PC-9 (cell line): ENCODE results near the gene TRA2B. TPM values are rescaled to one million over a fixed set of nuclear protein-coding genes. Genes with fewer than 3 reads are reported as not detected.

Source experiments
- BruUV-seq: library from RNA; stranded (reverse); fragments of 400-500 nt; replicated peaks from 2 replicates; lab custom pipeline; 2021; lab: Mats Ljungman, UMichigan
- CTCF ChIA-PET: fragments of 300-600 bp; sonication (Branson Sonifier 250); formaldehyde crosslinking; loops from one replicate; lab custom pipeline; 2022; ENCODE audit warnings: antibody characterized with exemption; lab: Charles Lee
- POLR2A ChIA-PET: fragments of 300-600 bp; sonication (Branson Sonifier 250); formaldehyde crosslinking; loops from one replicate; lab custom pipeline; 2022; ENCODE audit warnings: antibody characterized with exemption; ENCODE audit not compliant: unreplicated experiment; lab: Charles Lee
- DNase-seq, 2 experiments: peaks; one replicate each; pipeline versions ENCODE4 v3.0.0 to v3.0.0-alpha.2; 2015 to 2022; ENCODE audit warnings: mixed read lengths in 1 of 2
- H2AFZ ChIP-seq: fragments of 200-600 bp; sonication (generic); 2 replicates; pipeline ENCODE4 v1.8.1; 2017; ENCODE audit warnings: antibody characterized with exemption
- H3F3A ChIP-seq: fragments of 200-600 bp; sonication (generic); 2 replicates; pipeline ENCODE4 v1.8.1; 2017; ENCODE audit warnings: antibody characterized with exemption, mild to moderate bottlenecking, low read depth; ENCODE audit not compliant: insufficient read depth
- H3K27ac ChIP-seq: fragments of 200-600 bp; sonication (generic); 2 replicates; pipeline ENCODE4 v1.6.1; 2016; ENCODE audit warnings: mixed run types
- H3K27me3 ChIP-seq: fragments of 200-600 bp; sonication (generic); 2 replicates; pipeline ENCODE4 v1.6.1; 2016; ENCODE audit warnings: low read depth, mixed run types; ENCODE audit not compliant: insufficient read depth
- H3K36me3 ChIP-seq: fragments of 200-600 bp; sonication (generic); 2 replicates; pipeline ENCODE4 v1.6.1; 2016; ENCODE audit warnings: low read depth, mixed run types
- H3K4me1 ChIP-seq: fragments of 200-600 bp; sonication (generic); replicated peaks from 2 replicates; pipeline ENCODE4 v1.6.1; 2016; ENCODE audit warnings: mixed run types; ENCODE audit not compliant: insufficient read depth
- H3K4me2 ChIP-seq: fragments of 200-600 bp; sonication (generic); 2 replicates; pipeline ENCODE4 v1.6.1; 2017; ENCODE audit warnings: mixed run types
- H3K4me3 ChIP-seq: fragments of 200-600 bp; sonication (generic); 2 replicates; pipeline ENCODE4 v1.6.1; 2016; ENCODE audit warnings: mixed run types
- H3K79me2 ChIP-seq: fragments of 200-600 bp; sonication (generic); 2 replicates; pipeline ENCODE4 v1.6.1; 2017; ENCODE audit warnings: low read depth, mixed run types
- H3K9me2 ChIP-seq: fragments of 200-600 bp; sonication (generic); 2 replicates; pipeline ENCODE4 v1.8.1; 2017; ENCODE audit warnings: mild to moderate bottlenecking; ENCODE audit not compliant: insufficient read depth
- H3K9me3 ChIP-seq: fragments of 200-600 bp; sonication (generic); 2 replicates; pipeline ENCODE4 v1.8.1; 2016; ENCODE audit warnings: low read depth; ENCODE audit not compliant: insufficient read depth
- H4K20me1 ChIP-seq: fragments of 200-600 bp; sonication (generic); 2 replicates; pipeline ENCODE4 v1.8.1; 2017; ENCODE audit not compliant: insufficient read depth
- EZH2 ChIP-seq: fragments of 200-600 bp; sonication (generic); IDR thresholded peaks from 2 replicates; pipeline ENCODE4 v1.8.0; 2017; ENCODE audit warnings: antibody characterized with exemption, low read depth
- intact Hi-C: fragments of 100-400 bp; cut with micrococcal nuclease; formaldehyde crosslinking; loops from one replicate; pipeline ENCODE4 v1.10.0; 2022; ENCODE audit not compliant: unreplicated experiment
- total RNA-seq: library from RNA; stranded (reverse); gene quantifications from 2 replicates; pipeline ENCODE4 v1.2.3, GENCODE V29; 2021
- TF ChIP-seq, protein P1 (sequence below): fragments of 200-600 bp; sonication (generic); conservative IDR thresholded peaks from 2 replicates; pipeline ENCODE4 v1.6.1; 2017; ENCODE audit warnings: mixed run types, antibody characterized with exemption, mild to moderate bottlenecking, moderate library complexity

TRA2B gene
- total RNA-seq, 1 experiment from 2014 or later, result 158 TPM

DNA sequence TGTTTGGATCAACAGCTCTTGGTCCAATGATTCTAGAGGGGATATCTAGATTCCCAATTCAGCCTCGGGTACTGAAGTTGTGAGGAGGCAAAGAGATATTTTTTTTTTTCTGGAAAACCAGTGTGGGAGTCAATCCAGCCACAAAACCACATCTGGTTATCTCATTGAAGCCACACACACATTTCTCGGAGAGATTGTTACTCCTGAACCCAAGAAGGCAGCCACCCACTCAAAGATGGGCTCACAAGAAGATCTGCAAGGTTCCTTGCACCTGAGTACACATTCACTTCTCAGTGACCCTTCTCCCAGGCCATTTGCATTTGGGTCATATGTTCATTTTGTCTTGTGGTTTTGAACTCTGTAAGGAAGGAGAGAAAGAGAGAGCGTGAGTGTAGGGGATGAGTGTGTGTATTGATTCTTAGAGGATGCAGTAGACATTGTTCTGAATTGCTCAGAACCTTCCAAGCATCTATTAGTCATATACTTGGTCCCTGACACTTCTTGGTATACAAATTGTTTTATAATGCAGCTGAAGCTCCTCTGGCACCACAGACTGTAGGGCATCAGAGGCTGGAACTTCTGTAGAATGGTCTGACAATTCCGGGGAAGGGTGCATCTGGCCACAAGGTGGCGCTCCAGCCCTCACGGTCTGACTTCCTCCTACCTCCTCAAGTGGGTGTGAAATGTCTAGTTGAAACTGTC, 39.3 kb upstream of the TRA2B start:
- H3K27me3 ChIP-seq, result no peaks in the 10 kb centered on the region
- no peaks in the 10 kb centered on the region for H3K9me2 ChIP-seq
- no peak overlapping the region for H3K27ac ChIP-seq
- H3F3A ChIP-seq, result peaks cover 93% of the 10 kb centered on the region
- H4K20me1 ChIP-seq, result peaks cover 86% of the 10 kb centered on the region
- peak; percentile 59 to 81 for DNase-seq
- intact Hi-C loops, result loop anchor here (2.0 kb wide), 1 partner anchor 34 kb away; no protein-coding TSS in a partner anchor
- no peaks in the 10 kb centered on the region for H3K4me1 ChIP-seq
- no peak overlapping the region for H3K4me2 ChIP-seq
- TF ChIP-seq EZH2, result no peak
- TF ChIP-seq, protein P1, sequence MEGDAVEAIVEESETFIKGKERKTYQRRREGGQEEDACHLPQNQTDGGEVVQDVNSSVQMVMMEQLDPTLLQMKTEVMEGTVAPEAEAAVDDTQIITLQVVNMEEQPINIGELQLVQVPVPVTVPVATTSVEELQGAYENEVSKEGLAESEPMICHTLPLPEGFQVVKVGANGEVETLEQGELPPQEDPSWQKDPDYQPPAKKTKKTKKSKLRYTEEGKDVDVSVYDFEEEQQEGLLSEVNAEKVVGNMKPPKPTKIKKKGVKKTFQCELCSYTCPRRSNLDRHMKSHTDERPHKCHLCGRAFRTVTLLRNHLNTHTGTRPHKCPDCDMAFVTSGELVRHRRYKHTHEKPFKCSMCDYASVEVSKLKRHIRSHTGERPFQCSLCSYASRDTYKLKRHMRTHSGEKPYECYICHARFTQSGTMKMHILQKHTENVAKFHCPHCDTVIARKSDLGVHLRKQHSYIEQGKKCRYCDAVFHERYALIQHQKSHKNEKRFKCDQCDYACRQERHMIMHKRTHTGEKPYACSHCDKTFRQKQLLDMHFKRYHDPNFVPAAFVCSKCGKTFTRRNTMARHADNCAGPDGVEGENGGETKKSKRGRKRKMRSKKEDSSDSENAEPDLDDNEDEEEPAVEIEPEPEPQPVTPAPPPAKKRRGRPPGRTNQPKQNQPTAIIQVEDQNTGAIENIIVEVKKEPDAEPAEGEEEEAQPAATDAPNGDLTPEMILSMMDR, result peak; percentile 98
- 0 out of 2 replicates have a peak, but pooled peaks cover 10% of the 10 kb centered on the region for H3K79me2 ChIP-seq
- ChIA-PET CTCF (interaction anchor here (0.6 to 1.5 kb wide), 8 partner anchors 9 to 1958 kb away, joined by 3 to 15 read pairs (median 3); partner anchors contain the start of gene TRA2B), POLR2A (interaction anchor here (0.6 to 1.2 kb wide), 3 partner anchors 20 to 33 kb away, joined by 4 to 9 read pairs (median 5); no protein-coding TSS in a partner anchor)
- BruUV-seq, result no TSS peak
- H3K4me3 ChIP-seq, result no peak overlapping the region
- H2AFZ ChIP-seq, result no peak overlapping the region
- H3K36me3 ChIP-seq, result peaks cover 63% of the 10 kb centered on the region
- H3K9me3 ChIP-seq, result no peaks in the 10 kb centered on the region

DNA sequence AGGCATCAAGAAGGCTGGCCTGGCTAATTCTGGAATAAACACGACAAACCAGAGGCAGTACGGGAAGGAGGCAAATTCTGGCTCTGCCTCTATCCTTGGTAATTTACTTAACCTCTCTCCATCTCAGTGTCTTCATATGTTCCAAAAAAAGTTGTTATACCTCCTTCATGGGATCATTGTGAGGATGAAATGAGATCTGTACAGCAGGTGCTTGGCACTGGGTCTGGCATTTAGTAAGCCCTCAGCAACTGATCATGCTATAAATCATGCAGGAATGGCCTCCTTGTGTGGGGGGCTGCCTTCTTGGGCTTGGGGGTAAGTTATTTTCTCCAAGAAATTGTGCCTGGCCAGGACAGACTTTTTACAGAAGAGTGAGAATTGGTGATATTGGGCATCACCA, 38.3 kb upstream of the TRA2B start:
- ChIA-PET CTCF (interaction anchor here (0.7 to 1.5 kb wide), 3 partner anchors 33 to 316 kb away, joined by 3 to 6 read pairs (median 4); no protein-coding TSS in a partner anchor), POLR2A (interaction anchor here (0.6 kb wide), 1 partner anchor 19 kb away, joined by 4 read pairs; no protein-coding TSS in a partner anchor)
- Histone ChIP-seq H3K9me3 (no peaks in the 10 kb centered on the region), H3K4me3 (no peak overlapping the region), H2AFZ (no peak overlapping the region), H3K27me3 (no peaks in the 10 kb centered on the region), H3K4me1 (no peaks in the 10 kb centered on the region), H3K27ac (no peak overlapping the region), H3K36me3 (peaks cover 70% of the 10 kb centered on the region), H3K4me2 (no peak overlapping the region), H3K9me2 (no peaks in the 10 kb centered on the region), H3F3A (peaks cover 93% of the 10 kb centered on the region), H3K79me2 (peaks cover 14% of the 10 kb centered on the region), H4K20me1 (peaks cover 85% of the 10 kb centered on the region)
- TF ChIP-seq, protein P1, result no peak
- TF ChIP-seq EZH2, result no peak
- BruUV-seq, result no TSS peak
- intact Hi-C loops, result loop anchor here (2.0 kb wide), 1 partner anchor 33 kb away; no protein-coding TSS in a partner anchor
- no peak for DNase-seq

DNA sequence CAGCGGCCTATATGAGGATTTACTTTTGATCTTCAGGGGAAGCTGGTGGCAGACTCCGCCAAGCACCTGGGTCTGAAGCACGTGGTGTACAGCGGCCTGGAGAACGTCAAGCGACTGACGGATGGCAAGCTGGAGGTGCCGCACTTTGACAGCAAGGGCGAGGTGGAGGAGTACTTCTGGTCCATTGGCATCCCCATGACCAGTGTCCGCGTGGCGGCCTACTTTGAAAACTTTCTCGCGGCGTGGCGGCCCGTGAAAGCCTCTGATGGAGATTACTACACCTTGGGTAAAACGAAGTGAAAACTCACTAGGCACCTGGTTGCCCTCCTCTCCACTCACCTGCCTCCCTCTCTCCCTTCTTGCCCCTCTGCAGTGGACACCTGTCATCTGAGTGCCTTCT, 33.8 kb upstream of the TRA2B start:
- no peak for DNase-seq
- Histone ChIP-seq H3K27ac (no peak overlapping the region), H4K20me1 (peaks cover 86% of the 10 kb centered on the region), H3K27me3 (no peaks in the 10 kb centered on the region), H3K9me3 (no peaks in the 10 kb centered on the region), H3K4me2 (no peak overlapping the region), H3K9me2 (no peaks in the 10 kb centered on the region), H3K4me1 (no peaks in the 10 kb centered on the region), H3F3A (peaks cover 74% of the 10 kb centered on the region), H3K36me3 (peaks cover 73% of the 10 kb centered on the region), H3K4me3 (no peak overlapping the region), H2AFZ (no peak overlapping the region), H3K79me2 (peaks cover 52% of the 10 kb centered on the region)
- BruUV-seq, result no TSS peak
- TF ChIP-seq, protein P1, result no peak
- CTCF ChIA-PET, result no interaction called here
- intact Hi-C loops, result no loop called here
- POLR2A ChIA-PET, result no interaction called here
